ENCODE measurements around the gene KCNQ1OT1.

The KCNQ1OT1 gene

DNA sequence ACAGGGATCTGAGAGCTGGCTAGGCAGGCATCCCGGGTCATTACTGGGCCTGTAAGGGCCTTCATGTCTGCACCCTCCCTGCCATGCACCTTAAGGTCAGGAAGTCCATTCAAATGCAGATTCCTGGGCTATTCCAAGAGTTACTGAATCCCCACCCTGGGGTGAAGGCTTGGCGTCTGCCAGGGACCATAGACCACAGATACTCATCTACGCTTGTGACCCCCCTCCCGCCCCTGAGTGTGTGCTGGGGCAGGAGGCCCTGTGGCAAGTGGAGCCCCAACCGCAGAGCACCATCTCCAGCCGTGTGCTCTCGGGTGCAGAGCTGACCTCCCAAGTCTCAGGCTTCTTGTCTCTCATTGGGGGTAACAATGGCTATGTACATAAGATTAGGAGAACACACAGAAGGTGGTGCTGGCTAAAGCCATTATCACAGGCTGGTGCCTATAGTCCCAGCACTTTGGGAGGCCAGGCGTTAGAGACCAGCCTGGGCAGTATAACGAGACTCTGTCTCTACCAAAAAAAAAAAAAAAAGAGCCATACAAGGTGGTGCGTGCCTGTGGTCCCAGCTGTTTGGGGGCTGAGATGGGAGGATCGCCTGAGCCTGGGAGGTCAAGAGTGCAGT lies 19.1 kb upstream of the KCNQ1OT1 start:
- no peak for DNase-seq

DNA sequence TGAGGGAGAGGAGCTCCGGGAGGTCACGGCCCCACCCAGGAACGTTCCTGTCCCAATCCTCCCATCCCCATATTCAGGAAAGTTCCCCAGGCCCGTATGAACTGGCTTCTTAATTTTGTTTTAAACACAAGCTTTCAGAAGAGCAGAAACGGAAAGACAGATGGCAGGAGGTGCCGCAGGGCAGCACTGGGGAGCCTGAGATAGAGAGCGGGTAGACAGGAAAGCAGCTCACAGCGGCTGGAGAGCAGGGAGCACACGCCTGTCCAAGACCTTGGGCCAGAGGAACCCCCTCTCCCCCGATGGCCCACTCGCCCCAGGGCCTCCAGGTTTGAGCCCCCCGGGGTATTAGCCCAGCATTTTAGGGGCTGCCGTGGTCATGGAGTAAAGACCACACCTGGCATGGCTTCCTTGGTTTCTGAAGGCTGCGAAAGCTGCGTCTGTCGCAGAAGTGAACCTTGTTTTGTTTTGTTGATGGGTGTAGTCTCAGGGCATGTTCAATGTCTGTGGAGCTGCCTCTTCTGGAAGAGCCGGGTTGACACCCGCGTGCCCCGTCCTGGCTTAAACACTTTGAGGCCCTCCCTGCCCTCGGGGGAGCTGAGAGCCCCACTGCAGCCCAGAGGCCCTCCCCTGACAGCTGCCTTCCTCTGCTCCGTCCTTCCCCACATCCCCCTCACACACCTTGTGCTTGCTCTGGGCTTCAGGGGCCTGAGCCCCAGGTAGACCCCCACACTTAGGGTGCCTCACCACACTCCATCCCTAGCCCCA lies 17.9 kb upstream of the KCNQ1OT1 start:
- no peak for DNase-seq

DNA sequence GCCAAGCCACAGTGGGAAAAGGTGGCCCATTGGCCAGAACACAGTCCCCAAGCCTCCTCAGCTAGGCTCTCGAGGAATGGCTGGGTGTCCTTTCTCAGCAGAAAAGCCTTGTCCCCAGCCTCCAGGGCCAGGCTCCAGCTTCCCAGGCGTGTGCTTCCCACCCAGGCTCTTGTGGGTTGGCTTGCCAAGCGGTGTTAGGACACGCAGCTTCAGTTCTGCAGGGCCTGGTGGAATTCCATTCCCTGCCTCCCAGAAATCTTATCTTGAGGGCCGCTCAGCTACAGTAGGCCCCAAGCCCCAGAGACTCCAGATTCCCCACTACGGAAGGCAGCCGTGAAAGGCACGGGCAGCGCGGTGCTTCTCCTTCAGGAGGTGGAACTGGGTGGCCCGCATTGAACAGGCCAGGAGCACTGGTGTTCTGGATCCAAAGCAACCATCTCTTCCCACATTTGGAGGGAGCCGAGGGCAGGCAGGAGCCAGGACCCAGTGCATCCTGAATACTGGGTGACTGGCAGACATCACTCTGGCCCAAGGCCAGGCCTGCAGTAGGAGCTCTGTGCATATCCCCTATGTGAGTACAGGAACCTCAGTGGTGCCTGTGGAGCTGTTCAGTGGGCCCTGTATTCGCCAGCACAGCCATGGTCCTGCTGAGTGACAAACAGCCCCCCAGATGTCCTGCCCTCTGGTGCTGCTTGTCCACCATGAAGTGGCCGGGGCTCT lies 16.7 kb upstream of the KCNQ1OT1 start:
- no peak for DNase-seq

DNA sequence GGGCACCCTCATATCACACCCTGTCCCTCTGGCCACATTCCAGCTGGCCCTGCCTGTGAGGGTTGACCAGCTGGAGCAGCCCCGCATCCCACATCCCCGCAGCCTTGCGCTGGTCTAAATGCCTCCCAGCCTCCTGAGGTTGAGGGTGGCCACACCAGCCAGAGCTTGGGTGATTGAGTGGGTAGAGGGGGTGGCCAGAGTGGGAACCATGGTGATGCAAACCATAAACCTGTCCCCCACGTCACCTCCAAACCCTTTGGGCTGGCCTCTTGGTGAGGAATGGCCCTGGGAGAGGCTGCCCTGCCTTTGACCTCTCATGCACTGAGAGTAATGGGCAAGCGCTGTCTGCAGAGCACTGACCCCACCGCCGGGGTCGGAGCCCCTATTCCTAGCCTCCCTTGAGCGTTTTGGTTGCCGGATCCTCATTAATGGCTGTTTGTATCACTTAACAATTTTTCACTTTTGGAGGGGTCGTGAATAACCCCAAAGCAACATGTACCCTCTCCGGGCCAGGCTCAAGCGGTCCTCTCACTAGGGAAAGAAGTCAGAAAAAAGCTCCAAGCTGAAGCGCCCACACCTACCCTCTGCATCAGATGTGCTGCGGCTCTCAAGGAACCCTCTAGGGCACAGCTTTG lies 16.0 kb upstream of the KCNQ1OT1 start:
- no peak for DNase-seq

DNA sequence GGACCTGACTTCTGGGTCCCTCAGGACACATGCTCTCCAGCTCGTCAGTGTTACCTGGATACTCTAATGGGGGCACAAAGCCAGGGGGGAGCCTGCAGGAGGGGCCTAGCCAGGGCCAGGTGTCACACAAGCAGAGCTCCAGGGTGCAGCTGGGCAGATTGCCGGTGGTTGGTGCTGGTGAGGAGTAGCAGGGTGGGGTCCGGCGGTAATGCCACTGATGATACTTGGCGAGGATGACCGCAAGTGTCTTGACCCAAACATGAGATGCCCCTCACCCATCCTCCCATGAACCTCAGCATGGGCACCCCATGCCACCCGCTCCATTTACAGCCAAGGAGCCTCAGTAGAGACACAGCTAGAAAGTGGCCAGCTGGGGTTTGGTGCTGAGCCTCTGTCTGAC lies 15.1 kb upstream of the KCNQ1OT1 start:
- no peak for DNase-seq

DNA sequence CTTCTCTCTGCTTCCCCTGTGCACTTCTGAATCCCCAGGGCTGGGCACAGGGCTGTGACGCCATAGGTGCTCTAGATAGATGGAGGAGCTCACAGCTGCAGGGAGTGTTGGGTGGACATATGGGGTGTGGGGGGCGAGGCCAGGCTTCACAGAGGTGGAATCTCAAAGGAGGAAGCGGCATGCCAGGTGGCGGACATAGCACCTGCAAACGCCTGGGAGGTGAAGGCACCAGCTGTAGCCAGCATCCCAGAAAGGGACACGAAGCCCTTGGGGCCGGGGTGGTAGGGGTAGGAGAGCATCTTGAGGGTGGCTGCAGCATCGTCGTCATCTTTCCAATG lies 14.6 kb upstream of the KCNQ1OT1 start:
- no peak for DNase-seq

DNA sequence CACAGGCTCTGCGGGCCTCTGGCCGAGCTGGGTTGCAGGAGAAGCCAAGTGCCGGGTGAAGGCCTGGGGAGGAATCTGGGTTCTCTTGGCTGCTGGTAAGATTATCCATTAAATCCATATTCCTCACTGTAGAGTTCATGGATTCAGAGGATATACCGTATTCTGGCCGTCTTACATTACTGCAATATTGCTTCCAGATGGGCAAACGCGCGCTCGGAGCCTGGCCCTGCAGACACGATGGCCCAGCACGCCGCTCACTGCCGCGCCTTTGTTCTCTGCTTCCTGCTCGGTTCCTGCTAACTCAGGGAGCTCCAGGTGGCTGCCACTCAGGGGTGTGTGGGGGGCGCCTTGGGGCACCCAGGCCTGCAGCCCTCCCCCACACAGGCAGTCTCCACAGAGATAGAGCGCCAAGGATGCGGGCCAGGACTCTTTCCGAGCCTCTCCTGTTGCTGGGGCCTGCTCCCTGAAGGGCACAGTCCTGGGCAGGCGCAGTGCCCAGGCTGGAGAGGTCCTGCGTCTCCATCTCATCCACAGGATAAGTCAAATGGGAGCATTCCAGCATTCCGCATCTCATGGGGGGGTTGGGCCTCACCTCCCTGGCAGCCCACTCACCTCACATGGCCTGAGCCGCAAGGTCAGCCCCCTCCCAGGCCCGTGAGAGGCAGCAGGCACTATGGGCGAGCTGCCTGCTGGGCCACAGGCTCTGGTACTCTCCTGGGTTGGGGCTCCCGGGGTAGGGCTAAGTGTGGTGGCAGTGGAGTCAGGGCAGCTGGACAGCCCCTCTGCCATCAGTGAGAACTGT lies 14.1 kb upstream of the KCNQ1OT1 start:
- DNase-seq: no peak

DNA sequence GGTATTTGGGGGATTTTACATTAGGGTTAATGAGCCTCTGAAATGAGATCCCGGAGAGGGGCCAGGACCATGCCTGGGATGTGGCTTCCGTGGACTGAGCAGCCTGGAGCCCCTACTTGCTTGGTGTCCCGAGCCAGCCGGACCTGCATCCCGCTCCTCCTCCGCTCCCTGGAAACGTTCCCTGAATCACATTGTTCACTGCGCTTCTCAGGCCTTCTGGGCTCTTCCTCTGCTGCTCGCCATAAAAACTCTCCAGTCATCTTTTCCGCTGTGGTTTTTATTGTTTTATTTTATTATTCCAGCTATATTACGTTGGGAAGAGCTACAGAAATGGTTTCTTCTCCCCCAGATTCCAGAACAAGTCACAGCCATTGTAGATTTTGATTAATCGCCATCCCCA lies 13.3 kb upstream of the KCNQ1OT1 start:
- DNase-seq: no peak

DNA sequence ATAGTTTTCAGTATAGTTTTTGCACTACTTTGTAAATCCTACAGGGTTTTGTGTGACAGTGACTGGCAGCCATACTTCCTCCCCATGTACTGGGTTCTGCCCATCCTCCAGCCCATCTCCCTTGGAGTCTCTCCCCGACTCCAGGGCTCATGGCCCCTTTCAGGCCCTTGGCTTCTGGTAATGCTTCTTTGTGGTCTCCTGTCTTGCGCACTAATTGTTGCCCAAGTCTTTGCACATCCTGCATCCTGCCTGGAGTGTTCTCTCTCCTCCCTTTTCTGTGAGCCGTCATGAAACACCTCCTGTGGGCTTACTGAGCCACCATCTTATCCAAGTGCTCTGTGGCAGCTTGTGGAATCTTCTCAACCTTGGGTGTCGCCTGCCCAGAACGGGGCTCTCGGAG lies 11.4 kb upstream of the KCNQ1OT1 start:
- DNase-seq: no peak

DNA sequence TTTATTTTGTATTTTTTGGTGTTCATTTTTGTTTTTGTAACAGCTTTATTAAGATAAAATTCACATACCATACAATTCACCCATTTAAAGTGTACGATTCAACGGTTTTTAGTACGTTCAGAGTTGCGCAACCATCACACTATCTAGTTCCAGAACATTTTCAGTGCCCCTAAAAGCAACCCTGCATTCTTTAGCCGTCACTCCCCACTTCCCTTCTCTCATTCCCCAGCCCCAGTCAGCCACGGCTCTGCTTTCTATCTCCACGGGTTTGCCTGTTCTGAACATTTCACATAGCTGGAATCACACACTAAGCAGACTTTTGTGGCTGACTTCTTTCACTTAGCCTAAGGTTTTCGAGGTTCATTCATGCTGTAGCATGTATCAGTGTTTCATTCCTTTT lies 9.6 kb upstream of the KCNQ1OT1 start:
- DNase-seq: no peak

DNA sequence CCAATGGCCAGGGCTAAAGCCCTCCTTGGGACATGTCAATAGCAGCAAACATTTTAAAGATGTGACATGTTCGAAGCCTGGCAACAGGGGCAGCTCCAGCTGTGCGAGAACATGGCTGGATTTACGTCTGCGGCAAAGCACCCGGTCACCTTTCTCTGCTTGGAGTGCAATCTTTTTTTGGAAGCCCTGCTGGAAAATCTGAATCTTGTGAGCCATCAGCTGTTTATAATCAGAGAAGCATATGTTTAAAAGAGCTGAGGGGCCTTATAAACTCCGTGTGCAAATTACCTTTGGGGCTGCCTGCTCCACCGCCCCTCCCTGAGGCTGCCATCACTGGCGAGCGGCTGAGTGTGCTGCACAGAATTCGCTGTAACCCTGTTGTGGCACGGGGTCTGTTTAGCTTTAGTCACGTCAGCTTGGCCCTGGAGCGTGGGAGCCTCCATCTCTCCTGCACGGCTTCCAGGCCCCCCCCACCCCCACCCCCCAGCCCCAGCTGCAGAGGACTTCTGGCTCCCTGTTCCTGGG lies 9.0 kb upstream of the KCNQ1OT1 start:
- no peak for DNase-seq

DNA sequence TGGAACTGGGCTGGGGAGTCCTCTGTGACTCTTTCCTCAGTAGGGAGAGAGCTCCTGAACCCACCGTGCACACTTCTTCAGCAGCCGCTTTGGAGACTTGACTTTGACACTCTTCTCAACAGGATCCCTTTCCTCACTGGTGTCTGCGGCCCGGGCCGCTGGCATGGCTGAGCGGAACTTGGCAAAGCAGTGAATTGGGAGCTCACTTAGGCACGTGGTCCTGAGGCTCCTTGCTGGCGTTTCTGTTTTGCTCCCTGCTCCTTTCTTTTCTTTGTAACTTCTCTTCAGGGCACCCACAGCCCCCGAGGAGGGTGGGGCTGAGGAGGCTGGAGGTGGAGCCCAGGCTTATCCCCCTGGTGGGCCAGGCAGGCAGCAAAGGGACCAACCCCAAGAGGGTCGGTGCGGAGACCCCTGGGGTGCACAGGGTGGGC lies 8.4 kb upstream of the KCNQ1OT1 start:
- no peak for DNase-seq

DNA sequence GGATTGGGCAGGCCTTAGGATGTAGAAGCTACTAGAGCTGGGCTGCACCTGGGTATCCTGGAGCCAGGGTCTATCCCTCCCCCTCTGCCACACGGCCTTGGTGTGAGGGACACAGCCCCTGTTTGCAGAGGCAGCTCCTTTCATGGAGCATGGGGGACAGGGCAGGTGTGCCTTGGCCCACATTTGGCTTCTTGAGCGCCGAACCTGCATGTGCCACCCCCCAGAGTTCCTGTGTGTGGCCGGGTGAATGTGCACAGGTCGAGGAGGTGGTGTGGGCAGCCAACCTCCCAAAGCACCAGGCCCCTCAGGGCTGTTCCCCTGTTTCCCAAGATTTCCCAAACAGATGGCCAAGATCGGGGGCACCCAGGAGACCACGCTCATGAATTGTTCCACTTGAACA lies 7.9 kb upstream of the KCNQ1OT1 start:
- DNase-seq: no peak

DNA sequence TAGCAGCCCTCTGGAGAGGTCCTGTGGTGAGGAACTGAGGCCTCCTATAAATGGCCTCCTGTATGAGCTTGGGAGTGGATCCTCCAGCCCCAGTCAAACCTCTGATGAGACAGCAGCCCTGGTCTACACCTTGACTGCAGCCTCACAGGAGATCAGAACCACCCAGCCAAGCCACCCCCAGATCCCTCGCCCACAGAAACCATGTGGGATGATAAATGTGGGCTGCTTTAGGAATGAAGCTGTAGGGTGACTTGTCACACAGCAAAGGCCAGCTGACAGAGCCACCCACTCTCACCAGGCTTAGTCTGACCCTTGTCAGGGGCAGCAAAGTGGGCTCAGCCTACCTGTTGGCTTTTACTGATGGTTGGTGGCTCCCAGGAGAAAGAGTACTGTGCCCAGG lies 6.5 kb upstream of the KCNQ1OT1 start:
- no peak for DNase-seq

DNA sequence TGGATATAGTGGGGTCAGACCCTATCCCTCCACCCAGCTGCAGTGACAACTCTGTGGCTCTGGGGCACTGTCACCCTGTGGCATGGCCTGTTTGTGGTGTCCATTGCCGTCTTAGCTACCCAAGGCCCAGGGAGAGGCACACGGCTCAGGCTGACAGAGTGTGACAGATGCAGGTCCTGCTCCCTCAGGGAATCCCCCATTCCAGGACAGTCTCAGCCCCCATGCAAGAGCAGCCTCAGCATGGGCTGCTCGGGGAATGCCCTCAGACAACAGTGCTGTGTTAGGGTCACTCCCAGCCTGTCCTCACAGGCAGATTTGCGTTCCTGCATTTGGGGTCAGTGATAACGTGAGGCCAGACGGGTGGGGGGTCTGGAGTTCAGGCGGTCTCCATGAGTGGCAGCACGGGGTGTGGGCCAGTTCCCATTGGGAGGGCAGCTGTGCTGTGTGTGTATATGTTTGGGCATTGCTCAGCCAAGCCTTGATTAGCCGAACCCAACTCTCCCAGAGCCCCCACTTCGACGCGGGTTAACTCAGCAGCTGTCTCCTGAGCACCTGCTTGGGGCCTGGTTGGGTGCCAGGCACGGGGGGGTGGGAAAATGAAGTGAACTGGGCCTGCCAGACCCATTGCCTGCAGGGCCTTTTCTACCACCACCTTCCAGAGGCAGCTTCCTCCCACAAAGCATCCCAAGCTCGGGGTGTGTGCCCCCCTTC lies 5.3 kb upstream of the KCNQ1OT1 start:
- no peak for DNase-seq

DNA sequence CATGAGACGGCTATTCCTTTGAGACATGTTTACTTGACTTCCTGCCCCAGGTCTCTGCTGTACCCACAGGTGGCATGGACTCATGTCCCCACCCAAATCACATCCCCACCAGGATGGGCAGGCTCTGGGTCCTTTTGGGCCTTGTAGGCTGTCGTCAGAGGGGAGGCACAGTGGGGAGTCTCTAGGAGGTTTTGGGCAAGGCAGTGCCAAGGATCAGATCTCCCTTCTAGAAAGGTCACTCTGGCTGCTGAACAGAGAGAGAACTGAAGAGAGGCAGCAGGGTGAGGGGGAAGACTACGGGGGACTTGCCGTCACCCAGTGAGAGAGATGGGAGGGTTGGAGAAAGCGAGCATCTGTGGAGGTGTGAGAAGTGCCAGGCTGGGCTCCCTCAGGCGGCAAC lies 4.6 kb upstream of the KCNQ1OT1 start:
- no peak for DNase-seq

DNA sequence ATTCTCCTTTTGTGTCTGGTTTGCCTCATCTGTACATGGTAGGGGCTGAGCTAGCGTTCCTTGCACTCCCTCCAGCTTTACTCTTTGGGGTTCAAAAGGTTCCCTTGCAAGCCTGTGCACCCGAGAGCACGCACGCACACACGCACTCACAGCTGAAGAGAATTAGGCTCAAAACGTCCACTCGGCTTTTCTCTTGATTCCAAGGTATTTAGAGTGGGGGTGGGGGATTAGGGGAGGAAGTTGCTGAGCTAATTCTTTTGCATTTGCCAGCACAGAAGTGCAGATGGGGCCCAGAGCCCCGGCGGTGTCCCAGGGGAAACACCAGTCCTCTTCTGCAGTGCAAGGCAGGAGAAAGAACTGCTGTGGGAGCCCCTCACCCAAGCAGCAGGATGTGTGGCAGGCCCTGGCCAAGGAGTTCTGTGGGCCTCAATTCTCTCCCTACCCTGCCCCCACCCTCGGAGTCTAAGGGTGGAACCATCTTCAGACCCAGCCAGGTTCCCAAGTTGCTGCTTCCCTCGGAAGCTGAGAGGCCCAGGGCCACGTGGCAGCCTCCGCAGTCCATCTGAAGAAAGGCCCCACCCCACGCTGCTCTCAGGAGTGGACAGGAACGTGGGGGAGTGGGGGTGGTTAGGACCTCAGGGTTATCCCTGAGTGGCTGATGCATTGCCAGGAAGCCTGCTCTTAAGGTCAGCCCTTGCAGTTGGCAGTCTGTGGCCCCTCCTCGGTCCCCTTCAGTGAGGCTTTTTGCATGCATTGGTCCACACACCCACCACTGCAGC lies 3.8 kb upstream of the KCNQ1OT1 start:
- peak; percentile 69 for DNase-seq

DNA sequence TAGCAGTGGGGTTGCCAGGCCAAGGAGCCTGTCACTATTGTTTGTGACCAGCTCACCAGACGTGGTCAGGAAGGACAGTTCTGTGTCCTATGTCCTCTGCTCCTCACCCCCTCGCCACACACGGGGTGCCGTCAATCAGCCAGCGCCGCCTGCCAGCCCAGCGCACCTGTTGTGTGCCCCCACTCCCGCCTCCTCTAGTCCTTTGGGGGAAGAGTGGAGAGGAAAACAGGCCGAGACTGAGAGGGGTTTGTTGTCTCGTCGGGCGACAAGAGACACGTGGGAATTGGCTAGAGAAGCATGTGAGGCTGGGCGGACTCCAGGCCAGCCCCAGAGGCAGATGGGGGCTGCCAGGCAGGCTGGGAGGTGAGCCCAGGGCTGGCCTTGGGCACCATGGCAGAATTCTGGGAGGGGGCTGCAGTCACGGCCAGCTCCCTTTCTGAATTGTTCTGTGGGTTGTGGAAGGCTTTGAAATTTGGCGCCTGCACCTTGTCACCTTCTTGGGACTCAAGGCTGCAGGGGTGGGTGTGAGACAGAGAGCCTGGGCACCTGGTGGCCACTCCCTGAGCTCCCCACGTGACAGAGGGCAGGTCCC lies 3.1 kb upstream of the KCNQ1OT1 start:
- no peak for DNase-seq

DNA sequence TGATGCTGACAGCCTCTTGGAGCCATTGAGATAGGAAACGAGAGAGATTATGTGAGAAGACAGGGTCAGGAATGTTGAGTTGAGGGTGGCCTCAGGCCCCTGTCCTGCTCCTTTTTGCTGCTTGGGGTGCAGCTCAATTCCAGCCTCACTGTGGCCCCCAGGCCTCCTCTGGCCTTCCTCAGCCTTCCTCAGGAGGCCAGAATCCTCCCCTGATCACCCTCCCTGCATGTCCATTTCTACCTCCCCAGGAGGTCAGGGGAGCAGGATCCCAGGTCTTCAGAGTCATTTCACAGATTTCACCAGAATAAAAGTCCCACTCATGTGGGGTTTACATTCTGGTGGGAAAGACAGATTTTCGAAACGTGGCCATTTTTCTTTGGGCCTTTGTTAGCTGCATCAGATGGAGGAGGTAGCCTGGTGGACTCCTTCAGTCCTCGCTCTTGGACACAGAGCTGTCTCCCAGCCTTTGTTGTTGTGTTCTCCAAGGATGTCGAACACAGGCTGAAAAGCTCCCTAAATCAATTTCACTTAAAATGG lies 2.2 kb upstream of the KCNQ1OT1 start:
- DNase-seq: no peak

DNA sequence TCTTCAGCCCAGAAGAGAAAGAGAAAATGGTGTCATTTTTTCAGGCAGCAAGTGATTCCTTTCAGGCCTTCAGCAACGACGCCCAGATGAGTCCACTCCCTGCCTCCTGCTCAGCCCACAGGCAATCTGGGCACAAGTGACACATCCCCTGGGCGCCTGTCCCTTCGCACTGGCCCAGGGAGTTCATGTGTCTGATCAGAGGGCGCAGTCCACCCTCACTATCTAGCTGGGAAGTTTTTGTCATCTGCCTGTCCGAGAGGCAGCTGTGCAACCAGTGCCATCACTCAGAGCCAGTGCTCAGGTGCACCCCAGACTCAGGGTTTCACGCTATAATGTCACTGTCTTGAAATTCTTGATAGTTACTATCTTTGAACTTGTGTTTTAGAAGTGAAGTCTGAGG lies 1.4 kb upstream of the KCNQ1OT1 start:
- no peak for DNase-seq

All from RPMI8226 (cell line).